Upper lobe of right lung (tissue), 1 donor: ENCODE results near the gene GPR157. TPM values are rescaled to one million over a fixed set of nuclear protein-coding genes. Genes with fewer than 3 reads are reported as not detected.
A peak's percentile ranks its signal among the peaks of the same experiment; 100 is the strongest.

Experiments used
- ATAC-seq: fragments of 200-7000 bp; cut with Tn5 transposase; one replicate; pipeline ENCODE4 v1.9.1; 2020; ENCODE audit warnings: mild to moderate bottlenecking, moderate library complexity
- DNase-seq: peaks from one replicate; pipeline ENCODE4 v3.0.0-alpha.2; 2020
- H3K27ac ChIP-seq: fragments of 200-600 bp; one replicate; pipeline ENCODE4 v1.8.0; 2022
- H3K27me3 ChIP-seq: fragments of 200-600 bp; one replicate; pipeline ENCODE4 v1.8.0; 2022; ENCODE audit warnings: mild to moderate bottlenecking
- H3K36me3 ChIP-seq: fragments of 200-600 bp; one replicate; pipeline ENCODE4 v1.8.0; 2022
- H3K4me1 ChIP-seq: fragments of 200-600 bp; one replicate; pipeline ENCODE4 v1.8.0; 2022
- H3K4me3 ChIP-seq: fragments of 200-600 bp; one replicate; pipeline ENCODE4 v1.8.0; 2022; ENCODE audit warnings: mild to moderate bottlenecking
- H3K9me3 ChIP-seq: fragments of 200-600 bp; one replicate; pipeline ENCODE4 v1.8.0; 2022
- intact Hi-C: fragments of 100-400 bp; cut with DNase I; formaldehyde crosslinking; loops from one replicate; pipeline ENCODE4 v1.11.0; 2022
- total RNA-seq: library from RNA; stranded (reverse); fragmentation: NEBNext Ultra II Directional; extraction: Animal tissue kit (Norgen Biotek cat#: 25700); gene quantifications from one replicate; pipeline ENCODE4 v1.2.1, GENCODE V29; 2021
- TF ChIP-seq, protein P1 (sequence below): fragments of 200-600 bp; IDR thresholded peaks from one replicate; pipeline ENCODE4 v1.8.0; 2022; ENCODE audit warnings: antibody characterized with exemption
- donor health status: DM: no; HTN: yes; CAD: no; lungs with severe emphysema.

GPR157 gene
- total RNA-seq, 1 donor from 2014 or later: 19.0 TPM

DNA sequence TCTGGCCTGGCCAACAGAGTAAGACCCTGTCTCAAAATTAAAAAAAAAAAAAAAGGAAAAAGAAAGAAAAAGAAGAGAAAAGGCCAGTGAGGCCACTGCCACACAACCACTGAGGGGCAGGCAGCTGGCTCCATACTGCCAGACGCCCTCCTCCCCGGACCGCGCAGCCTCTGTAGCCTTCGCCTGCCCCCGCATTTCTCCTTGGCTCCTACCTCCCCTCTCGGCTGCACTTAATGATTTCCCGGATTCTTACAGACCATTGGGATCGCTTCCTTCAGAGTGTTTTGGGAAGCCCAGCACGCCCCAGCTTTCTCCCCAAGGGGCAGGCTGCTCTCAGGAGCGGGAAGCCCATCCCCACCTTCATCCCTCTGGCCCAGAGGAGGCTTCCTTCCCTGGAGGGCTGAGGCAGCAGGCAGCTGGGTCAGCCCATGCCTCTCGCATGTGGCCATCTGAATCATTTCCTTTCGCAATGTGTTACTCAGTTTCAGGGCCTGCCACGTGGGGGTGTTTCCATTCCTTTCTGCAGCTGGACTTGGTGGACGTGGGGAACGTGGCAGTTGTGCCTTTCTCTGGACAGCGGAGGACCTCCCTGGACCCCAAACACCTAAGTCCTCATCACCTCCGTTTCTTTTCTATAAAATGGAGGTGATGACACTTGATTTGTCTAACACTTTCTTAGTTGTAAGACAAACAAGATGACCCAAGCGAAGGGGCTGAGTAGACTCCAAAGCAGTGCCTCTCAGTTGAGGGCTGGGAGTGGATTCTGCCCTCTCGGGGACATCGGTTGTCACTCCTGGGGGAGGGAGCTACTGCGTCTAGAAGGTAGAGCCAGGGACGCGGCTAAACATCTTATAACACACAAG, 61.7 kb downstream of the GPR157 start:
- TF ChIP-seq, protein P1, sequence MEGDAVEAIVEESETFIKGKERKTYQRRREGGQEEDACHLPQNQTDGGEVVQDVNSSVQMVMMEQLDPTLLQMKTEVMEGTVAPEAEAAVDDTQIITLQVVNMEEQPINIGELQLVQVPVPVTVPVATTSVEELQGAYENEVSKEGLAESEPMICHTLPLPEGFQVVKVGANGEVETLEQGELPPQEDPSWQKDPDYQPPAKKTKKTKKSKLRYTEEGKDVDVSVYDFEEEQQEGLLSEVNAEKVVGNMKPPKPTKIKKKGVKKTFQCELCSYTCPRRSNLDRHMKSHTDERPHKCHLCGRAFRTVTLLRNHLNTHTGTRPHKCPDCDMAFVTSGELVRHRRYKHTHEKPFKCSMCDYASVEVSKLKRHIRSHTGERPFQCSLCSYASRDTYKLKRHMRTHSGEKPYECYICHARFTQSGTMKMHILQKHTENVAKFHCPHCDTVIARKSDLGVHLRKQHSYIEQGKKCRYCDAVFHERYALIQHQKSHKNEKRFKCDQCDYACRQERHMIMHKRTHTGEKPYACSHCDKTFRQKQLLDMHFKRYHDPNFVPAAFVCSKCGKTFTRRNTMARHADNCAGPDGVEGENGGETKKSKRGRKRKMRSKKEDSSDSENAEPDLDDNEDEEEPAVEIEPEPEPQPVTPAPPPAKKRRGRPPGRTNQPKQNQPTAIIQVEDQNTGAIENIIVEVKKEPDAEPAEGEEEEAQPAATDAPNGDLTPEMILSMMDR: no peak
- H3K4me3 ChIP-seq: no peak overlapping the region
- intact Hi-C loops: no loop called here
- ATAC-seq (peak; percentile 78), DNase-seq (no peak)
- H3K27me3 ChIP-seq: no peaks in the 10 kb centered on the region
- H3K36me3 ChIP-seq: no peaks in the 10 kb centered on the region
- H3K4me1 ChIP-seq: peaks cover 17% of the 10 kb centered on the region
- H3K9me3 ChIP-seq: no peaks in the 10 kb centered on the region
- H3K27ac ChIP-seq: no peak overlapping the region

- H3K27me3 ChIP-seq: no peaks in the 10 kb centered on the region
- intact Hi-C loops: no loop called here
- no peak overlapping the region for H3K27ac ChIP-seq
- DNase-seq (no peak), ATAC-seq (no peak)
- TF ChIP-seq, protein P1: no peak
- peaks cover 17% of the 10 kb centered on the region for H3K4me1 ChIP-seq
- no peaks in the 10 kb centered on the region for H3K9me3 ChIP-seq
- H3K4me3 ChIP-seq: no peak overlapping the region
- H3K36me3 ChIP-seq: no peaks in the 10 kb centered on the region
Measured at GRCh38 chr1:9065213-9065751, 63.6 kb downstream of the GPR157 start.

DNA sequence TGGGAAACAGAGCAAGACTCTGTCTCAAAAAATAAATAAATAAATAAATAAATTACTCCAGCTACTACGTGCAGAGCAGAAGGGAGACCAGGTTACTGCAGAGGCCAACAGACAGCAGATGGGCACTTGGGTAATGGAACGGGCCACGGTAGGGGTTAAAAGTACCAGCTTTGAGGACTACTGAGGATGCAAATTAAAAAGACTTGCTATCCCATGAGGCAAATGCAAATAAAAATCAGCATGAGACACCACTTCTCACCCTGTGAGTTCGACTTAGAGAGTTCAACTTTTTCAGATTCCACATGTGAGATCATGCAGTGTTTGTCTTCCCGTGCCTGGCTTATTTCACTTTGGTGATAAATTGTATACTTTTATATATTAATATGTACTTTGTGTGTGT, 66.1 kb downstream of the GPR157 start:
- ATAC-seq (no peak), DNase-seq (no peak)
- peaks cover 11% of the 10 kb centered on the region for H3K4me1 ChIP-seq
- H3K4me3 ChIP-seq: no peak overlapping the region
- no peaks in the 10 kb centered on the region for H3K9me3 ChIP-seq
- no peaks in the 10 kb centered on the region for H3K27me3 ChIP-seq
- H3K36me3 ChIP-seq: no peaks in the 10 kb centered on the region
- no peak overlapping the region for H3K27ac ChIP-seq
- intact Hi-C loops: no loop called here
- TF ChIP-seq, protein P1: no peak

- intact Hi-C loops: no loop called here
- H3K36me3 ChIP-seq: no peaks in the 10 kb centered on the region
- no peak overlapping the region for H3K27ac ChIP-seq
- H3K27me3 ChIP-seq: no peaks in the 10 kb centered on the region
- no peak for DNase-seq
- ATAC-seq: no peak
- TF ChIP-seq, protein P1: no peak
- H3K9me3 ChIP-seq: no peaks in the 10 kb centered on the region
- no peak overlapping the region for H3K4me3 ChIP-seq
- peaks cover 9% of the 10 kb centered on the region for H3K4me1 ChIP-seq
Measured at GRCh38 chr1:9062021-9062471, 66.9 kb downstream of the GPR157 start.

DNA sequence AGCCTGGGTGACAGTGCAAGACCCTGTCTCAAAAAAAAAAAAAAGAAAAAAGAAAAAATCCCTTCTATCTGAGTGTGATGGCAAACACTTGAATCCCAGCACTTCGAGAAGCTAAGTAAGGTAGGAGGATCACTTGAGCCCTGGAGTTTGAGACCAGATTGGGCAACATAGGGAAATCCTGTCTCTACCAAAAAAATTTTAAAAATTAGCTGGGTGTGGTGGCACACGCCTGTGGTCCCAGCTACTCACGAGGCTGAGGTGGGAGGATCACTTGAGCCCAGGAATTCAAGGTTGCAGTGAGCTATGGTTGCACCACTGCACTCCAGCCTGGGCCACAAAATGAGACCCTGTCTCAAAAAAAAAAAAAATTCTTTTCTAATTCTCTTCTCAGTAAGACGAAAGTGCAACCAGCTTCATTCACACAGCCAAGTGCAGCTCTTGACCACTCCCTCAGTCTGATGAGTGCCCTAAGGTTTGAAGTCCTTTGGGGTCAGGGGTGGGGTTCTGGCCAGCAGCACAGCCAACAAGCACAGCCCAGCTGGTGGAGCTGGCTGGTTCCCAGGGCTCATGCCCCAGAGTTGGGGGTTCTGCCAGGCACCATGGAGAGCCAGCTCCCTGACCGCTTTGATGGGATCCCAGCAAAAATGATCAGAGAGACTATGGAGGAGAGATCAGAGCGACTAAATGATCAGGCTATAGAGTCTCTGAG, 67.5 kb downstream of the GPR157 start:
- H3K9me3 ChIP-seq: no peaks in the 10 kb centered on the region
- DNase-seq: peak; percentile 56
- H3K27me3 ChIP-seq: no peaks in the 10 kb centered on the region
- H3K27ac ChIP-seq: no peak overlapping the region
- no peaks in the 10 kb centered on the region for H3K36me3 ChIP-seq
- peak; percentile 42 for ATAC-seq
- peaks cover 7% of the 10 kb centered on the region for H3K4me1 ChIP-seq
- intact Hi-C loops: no loop called here
- no peak overlapping the region for H3K4me3 ChIP-seq
- TF ChIP-seq, protein P1: no peak
